GM18498 (cell line): ENCODE data around the gene ARPP21.
A peak's percentile ranks its signal among the peaks of the same experiment; 100 is the strongest.

Source experiments
- ATAC-seq: cut with Tn5 transposase; IDR thresholded peaks from one replicate; pipeline ENCODE4 v1.9.1; 2021; ENCODE audit warnings: mild to moderate bottlenecking, moderate library complexity; ENCODE audit not compliant: unreplicated experiment

The ARPP21 gene

DNA sequence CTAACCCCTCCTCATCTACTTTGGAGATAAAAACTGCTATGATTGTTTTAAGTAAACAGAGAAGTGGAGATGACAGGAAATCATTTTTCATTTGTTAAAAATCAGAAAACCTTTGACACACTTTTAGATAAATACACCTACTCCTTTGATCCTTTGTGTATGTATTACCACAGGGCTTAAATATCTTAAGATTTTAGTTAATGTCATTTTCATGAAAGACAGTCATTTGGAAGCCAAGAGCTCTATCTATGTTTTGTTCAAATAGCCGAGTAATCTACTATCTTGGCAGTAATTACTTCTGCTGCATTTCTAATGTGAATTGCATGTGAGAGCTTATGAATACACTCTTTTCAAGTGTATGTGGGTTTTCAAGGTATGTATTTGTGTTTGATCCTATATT is 2.0 kb downstream of the ARPP21 start:
- no peak for ATAC-seq

DNA sequence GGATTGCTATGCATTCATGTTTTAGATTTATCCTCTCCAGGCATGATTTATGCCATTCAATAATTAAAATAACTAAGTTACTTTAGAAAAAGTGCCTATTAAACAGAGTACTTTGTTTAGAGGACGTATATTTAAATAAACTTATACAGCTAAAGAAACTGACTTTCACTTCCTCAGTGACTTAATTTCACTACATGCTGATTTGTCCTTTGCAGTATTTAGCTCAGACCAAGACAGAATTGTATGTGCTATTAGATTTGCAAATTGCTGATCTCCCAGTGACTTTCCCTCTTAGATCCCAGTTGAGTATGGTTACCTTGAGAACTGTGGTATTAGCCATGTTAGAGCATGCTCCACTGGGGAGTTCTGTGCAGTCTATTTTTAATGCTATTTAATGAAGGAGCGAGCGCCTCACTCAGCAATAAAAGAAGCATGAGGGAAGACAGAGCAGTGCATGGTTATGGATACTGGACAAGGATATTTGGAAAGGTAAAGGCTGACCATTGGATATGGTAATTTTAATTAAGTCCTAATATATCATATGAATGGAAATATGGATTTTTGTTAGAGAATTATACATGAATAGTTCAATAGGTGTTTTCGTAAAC is 2.7 kb downstream of the ARPP21 start:
- ATAC-seq = no peak

DNA sequence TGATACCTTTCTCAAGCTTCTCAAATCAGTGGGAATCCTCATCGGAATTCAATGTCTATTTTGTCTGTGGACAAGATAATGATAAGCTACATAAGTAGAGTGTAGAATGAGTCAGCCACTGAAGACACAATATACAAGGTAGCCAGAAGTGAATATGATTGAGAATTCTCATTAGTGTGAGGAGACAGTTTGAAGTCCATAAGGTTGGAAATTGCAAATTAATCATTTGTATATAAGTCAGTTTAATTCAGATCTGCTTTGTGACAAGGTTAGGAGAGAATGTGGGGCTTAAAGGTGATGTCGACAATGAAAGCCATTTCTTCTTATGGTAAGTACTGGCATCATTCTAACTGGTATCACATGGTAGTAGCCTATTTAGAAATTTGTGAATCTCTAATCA is 4.2 kb downstream of the ARPP21 start:
- no peak for ATAC-seq

DNA sequence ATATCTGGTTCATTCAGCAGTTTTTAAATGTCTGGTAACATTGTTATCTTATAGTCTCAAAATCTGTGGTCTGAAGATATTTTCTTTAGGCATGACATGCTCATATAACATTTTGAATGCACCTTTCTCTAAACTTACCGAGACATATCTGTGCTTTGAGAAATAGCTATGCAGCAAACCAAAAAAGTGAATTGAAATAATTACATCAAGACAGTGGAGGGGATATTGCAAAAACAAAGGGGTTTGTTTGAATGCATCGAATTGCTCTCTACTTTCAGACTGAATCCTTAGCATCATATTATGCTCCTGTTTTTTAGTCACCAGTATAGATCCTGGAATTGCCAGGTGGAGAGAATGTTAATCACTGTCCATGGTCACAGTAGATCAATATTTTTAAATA is 5.1 kb downstream of the ARPP21 start:
- no peak for ATAC-seq

DNA sequence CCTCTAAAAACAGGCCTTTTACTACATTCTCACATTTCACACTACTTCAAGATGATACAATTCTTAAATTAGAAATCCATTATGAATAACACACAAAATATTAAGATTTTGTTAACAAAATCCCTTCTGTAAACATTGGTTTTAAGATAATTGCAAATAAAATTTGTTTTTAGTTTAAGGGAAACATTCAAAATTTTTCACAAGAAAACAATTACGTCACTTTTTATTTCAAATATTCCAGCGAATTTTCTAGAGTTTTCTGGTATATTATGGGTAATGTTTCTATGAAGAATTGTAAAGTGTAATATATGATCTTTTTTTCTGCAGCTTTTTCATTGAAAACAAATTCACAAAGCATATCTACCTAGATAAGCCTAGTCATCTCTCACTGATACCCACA is 5.9 kb downstream of the ARPP21 start:
- no peak for ATAC-seq

DNA sequence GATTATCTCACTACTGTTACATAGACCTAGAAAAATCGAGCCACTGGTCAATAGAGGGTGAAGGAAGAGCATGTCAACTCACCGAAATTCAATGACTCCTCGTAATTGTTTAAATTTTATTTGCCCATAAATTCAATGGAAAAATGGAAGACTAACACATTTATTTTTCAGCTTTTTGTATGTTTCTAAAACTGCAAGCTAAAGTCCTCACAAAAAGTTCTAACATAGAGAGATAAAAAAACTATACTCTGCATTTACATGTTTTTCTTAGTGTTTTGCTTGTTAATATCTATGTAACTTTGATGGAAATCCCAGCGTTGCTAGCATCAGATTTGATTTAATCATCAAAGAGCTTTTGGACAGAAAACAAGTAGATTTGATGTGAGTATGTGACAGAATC is 6.8 kb downstream of the ARPP21 start:
- ATAC-seq = no peak

DNA sequence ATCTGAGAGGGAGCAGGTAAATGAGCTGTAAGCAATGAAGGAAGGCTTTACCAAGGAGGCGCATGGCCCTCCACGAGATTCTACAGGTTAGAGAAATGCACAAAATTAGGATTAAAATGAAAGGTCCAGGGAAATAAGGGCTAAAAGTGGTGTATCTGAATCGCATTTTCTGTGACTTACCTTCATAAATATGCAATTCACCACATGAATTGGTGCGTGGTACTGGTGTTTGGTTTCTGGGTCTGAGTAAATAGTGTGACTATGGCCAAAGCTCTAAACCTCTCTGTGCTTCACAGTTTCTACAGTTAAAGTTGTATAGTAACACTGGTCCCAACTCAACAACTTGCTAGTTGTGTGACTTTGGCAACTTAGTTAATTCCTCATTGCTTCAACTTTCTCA is 8.1 kb downstream of the ARPP21 start:
- no peak for ATAC-seq

DNA sequence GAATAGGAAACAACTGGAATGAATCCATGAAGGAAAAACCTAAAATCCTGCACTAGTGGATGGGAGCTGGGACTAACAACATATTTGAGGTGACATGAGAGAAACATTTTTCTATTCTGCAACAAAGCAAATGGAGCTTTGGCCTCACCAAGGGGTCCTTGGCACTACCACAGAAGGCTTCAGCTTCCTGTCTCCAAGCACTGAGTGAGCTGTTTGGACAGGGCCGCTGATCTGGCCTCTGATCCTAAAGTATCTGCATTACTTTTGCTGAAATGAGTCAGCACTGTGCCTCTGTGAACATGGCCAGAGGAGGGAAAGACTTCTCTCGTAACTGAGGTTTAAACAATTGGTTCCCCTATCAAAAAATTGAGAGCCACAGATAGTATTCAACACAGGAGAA is 9.0 kb downstream of the ARPP21 start:
- no peak for ATAC-seq

DNA sequence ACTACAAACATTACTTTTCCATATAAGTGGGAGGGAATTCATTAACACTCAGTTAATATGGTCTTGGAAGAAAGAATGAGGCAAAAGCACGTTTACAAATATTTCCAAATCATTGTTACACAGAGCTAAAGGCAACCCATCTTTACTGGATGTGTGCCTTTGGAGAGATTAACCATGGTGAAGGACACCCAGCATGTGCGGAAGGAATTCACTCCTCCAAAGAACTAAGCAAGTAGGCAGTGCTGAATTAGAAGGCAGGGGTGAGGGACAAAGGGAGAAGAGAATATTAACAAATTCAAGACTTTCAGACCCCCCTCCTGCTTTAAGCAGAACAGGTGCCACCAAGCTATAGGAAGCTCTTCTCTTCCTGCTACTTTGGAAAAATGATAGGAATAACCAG is 10.1 kb downstream of the ARPP21 start:
- no peak for ATAC-seq

DNA sequence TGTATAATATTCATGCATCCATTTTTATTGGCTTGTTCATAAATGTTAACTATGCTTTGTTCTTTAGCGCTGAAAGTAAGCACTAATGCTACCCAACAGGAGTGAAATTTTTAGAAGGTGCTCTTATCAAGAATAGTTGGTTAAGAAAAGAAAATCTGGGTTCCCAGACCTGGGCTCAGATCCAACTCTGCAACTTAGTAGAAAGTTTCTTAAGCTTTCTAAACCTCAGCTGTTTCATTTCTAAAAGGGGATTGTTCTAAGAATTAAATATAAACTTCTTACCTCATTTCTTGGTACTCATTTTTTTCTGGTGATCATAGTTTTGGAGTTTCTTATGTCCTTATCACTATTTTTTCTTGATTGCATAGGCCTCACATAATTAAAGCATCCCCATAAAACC is 12.1 kb downstream of the ARPP21 start:
- no peak for ATAC-seq

DNA sequence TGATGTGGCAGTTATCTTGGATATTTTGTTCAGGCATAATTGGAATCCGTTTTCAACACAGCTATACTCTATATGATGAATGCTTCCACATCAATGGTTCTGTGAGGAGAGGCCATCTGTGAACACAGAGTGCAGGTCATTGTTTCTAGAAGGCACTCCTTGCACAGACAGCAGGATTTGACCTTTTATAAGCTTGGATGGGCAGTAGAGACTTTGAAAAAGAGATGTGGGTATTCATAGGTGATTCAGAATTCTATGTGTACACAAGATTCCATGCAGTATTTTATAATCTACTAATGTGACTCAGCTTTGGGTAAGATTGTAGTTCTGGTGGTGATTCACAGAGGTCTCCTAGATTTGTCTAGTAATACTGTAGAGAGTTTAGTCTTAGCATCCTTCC is 12.5 kb downstream of the ARPP21 start:
- no peak for ATAC-seq

DNA sequence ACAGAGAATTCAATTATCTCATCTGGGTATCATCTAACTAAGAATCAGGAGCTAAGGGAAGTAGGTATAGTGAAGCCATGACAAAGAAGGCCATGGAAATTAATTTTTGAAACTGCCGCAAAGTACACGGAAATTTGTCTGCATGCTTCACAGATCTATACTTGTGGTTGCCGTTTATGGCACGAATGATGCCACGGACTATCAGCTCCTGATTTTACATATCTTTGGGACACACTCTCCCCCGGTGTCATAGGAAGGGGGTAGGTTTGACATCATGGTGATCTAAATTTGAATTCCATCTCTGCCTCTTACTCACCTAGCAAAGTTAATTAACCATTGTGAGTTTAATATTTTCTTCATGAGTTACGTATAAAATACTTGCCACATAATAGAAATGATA is 14.0 kb downstream of the ARPP21 start:
- ATAC-seq = no peak

DNA sequence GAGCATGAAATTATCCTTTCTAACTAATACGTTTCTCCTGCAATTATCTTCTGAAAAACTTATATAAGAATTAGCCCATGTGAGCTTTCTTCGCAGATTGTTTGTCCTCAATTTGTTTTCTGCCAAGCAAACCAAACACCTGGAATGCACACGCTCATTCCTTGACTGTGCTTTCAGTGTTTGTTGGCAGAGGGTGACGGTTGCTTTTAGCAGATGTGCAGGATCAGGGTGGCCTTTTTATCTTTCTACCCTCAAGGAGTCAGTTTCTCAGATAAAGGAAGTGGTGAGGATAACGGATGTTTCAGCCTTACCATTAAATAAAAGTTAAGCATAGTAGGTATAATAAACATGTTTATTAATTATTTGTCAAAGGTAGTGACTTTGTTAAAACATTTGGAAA is 15.2 kb downstream of the ARPP21 start:
- ATAC-seq = no peak

DNA sequence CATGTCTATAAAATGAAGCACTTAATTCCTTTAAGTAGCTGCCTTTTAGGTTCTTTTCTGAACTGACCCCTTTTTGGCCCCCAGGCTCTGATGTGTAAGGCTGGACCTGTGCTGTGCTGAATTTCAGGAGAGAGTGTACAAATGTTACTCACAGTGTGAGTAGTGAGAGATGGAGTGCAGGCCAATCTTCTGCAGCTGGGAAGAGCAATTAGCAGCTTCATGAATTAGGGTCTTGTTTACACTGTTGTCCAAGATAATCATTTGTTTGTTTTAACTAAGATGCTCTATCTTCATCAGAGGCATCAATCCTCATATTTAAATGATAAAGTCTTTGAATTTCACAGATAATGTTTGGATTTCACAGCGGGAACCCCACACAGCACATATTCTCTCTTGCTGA is 19.4 kb downstream of the ARPP21 start:
- no peak for ATAC-seq

DNA sequence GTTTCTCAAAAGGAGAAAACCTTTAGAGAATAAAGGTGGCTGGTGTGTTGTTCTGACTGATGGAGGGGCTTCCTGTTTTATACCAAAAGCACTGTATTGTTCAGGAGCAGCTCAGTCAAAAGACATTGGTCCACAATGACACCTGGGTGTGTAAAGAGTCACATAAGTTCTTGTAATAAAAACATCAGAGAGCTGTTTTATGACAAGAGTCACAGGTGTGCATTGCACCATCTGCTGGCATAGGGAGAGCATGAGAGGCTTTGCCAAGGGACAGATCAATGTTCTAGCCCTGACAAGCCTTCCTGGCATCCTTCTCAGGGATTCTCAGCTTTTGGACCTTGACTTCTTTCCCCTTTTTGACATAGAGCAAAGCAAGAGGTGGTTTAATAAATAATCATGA is 20.4 kb downstream of the ARPP21 start:
- no peak for ATAC-seq

DNA sequence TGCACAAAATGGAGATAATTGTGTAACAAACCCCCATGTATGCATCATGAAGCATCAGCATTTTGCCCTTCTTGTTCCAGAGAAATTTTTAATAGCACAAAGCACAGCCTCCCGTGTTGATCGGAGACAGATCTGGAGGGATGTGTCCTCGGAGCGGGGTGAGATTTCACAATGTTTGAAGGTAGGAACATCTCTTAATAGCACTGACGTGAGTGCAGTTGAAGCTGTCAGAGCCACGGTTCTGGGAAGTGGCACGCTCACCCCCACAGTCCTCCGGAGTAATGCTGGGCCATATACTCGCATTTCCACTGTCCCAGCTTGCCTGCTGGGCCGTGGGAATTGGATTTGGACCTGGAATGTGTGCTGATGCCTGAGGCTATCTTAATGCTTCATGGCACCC is 24.1 kb downstream of the ARPP21 start:
- ATAC-seq = no peak

DNA sequence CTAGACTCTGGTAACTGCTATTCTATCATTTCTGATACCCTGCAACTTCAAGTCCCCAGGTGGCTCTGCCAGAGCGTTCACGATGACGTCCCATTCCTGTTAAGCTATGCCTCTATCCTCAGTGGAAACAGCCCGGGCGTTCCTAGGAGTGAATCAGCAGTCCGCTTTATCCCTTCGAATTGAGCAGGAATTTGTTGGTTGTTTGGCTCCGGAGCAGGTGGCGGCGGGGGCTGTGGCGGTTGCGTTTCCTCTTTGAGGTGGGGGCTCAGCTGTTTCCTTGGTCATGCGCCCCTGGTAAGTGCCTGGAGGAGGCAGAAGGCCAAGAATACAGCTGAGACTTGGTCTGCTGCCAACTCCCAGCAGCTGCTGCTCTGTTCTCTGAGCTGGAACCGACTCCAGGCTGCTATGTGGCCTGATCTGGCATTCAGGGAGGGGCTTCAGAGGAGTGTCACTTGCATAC is 25.2 kb downstream of the ARPP21 start:
- ATAC-seq = peak; percentile 95

DNA sequence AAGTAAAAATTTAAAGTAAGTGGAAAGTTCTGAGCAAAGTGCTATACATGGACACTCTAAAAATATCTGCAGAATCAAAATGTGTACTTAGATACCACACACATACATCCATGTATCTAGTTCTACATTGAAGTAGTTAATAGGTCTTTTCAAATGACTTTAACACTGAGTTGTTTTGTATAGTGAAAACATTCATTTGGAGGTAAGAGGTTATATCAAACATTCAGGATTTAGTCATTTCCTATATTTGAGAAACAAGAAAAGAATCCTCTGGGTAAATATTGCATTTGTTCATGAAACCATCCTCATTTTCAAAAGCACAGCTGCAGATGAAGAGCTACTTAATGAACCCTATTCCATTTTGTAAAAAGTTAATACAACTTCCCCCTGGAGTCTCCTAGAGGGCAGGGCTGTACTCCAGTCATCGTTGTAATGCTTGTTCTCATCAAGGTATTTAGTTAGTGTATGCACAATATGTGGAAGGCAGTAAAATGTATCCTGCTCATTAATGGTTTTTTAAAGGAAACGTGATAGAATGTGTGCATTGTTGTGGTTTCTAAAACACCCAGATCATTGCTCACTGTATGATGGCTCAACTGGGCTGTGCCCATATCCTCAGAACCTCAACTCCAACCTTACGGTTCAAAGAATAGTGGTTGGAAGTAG is 26.2 kb downstream of the ARPP21 start:
- ATAC-seq = no peak

DNA sequence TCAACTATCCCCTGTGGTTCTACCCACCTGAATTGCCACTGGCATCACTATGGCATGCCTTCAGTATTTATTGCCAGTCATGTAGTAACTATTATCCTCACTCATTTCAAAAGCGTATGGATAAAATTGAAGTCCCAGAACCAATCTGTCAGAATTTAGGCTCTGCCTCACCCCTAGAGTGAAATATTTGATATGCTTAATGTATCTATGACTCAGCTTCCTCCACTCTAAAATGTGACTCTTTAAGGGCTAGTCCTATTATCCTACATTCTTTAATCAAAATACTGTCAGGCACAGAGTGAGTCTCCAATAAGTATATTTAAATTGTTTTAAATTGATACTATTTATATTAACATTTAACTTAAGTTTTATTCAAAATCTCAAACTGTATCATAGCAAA is 27.6 kb downstream of the ARPP21 start:
- no peak for ATAC-seq

DNA sequence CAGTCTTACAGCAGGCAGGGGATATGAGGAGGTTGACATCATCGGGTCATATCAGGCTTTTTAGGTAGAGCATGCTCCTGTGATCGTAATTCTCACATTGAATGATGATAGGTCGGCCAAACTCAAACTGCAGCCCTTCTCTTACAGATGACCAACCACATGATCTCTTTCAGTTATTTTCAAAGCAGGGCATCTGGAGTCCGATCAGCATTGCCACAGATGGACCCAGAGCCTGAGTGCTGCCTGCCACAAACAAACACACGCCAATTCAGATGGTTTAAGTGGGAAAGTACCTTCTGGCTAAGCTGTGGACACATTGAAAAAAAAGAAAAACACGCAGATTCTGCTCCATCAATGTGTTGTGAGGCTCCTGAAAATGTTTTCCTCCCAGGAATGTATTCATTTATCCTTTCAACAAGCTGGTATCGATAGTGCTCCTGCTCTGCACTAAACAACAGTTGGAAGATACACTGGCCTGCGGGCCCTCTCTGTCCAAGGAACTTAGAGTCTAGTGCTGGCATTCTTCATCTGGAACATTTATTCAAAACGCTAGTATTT is 31.2 kb downstream of the ARPP21 start:
- ATAC-seq = no peak

DNA sequence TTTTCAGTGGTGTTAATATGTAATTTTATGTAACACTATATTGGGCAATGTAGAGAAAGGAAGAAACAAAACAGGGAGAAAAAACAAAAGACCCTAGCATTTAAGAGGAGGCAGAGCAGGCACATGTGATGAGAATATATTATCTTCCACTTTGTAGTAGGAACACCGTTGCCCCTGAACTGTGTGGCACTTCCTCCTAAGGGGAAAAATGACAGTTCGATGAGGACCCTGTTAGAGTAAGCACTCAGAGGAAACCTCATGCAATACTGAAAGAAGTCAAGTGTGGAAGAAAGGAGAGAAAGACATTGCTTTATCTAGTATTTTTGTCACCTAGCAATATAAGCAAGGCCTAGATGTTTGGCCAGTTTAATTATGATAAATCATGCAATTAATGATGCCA is 32.2 kb downstream of the ARPP21 start:
- ATAC-seq = no peak

DNA sequence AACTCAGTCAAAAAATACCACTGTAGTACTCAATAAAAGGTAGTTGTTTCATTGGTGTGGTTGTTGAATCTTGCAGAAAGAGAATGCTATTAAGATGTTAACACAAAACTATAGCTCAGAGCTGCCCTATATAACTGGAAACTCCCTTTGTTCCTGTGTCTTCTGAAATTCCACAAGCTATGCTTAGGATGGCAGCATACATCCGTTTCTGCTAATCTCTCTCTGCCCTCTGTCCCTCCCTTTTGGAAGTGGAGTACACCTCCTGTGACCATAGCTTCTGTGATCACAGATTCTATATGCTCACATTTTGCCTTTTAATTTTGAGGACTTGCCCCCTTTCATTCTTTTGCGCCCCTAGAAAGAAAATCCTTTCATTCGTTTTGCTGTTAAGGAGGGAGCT is 33.7 kb downstream of the ARPP21 start:
- no peak for ATAC-seq
